ENCODE results near the gene ERICH6. TPM values are rescaled to one million over a fixed set of nuclear protein-coding genes. Genes with fewer than 3 reads are reported as not detected.

Gene ERICH6
- total RNA-seq, 1 donor from 2014 or later: not detected

GRCh38 chr3:150682279-150682678, 21.4 kb downstream of the ERICH6 start:
- Histone ChIP-seq H3K27ac (ENCODE audit: low read depth, low read length) (no peak overlapping the region), H3K36me3 (ENCODE audit: control insufficient read depth in 3 of 3, insufficient read depth in 3 of 3, low read length in 3 of 3) (no peaks in the 10 kb centered on the region), H3K27me3 (ENCODE audit: control insufficient read depth in 3 of 3, insufficient read depth in 3 of 3, low read length in 3 of 3) (no peaks in the 10 kb centered on the region), H3K4me3 (ENCODE audit: low read length in 3 of 3) (no peak overlapping the region), H3K4me1 (ENCODE audit: control insufficient read depth in 3 of 3, insufficient read depth in 3 of 3, low read length in 3 of 3) (no peaks in the 10 kb centered on the region), H3K9me3 (ENCODE audit: control insufficient read depth in 3 of 3, low read length in 3 of 3) (no peaks in the 10 kb centered on the region), H3K9ac (ENCODE audit: low read depth in 1 of 3, low read length in 3 of 3) (no peak overlapping the region)

GRCh38 chr3:150681057-150681456, 22.7 kb downstream of the ERICH6 start:
- no peak overlapping the region for H3K4me3 ChIP-seq (ENCODE audit: low read length in 3 of 3)
- no peak overlapping the region for H3K9ac ChIP-seq (ENCODE audit: low read depth in 1 of 3, low read length in 3 of 3)
- no peaks in the 10 kb centered on the region for H3K27me3 ChIP-seq (ENCODE audit: control insufficient read depth in 3 of 3, insufficient read depth in 3 of 3, low read length in 3 of 3)
- H3K27ac ChIP-seq (ENCODE audit: low read depth, low read length): no peak overlapping the region
- no peaks in the 10 kb centered on the region for H3K4me1 ChIP-seq (ENCODE audit: control insufficient read depth in 3 of 3, insufficient read depth in 3 of 3, low read length in 3 of 3)
- H3K36me3 ChIP-seq (ENCODE audit: control insufficient read depth in 3 of 3, insufficient read depth in 3 of 3, low read length in 3 of 3): no peaks in the 10 kb centered on the region
- no peaks in the 10 kb centered on the region for H3K9me3 ChIP-seq (ENCODE audit: control insufficient read depth in 3 of 3, low read length in 3 of 3)

GRCh38 chr3:150680562-150680961, 23.2 kb downstream of the ERICH6 start:
- Histone ChIP-seq H3K9ac (ENCODE audit: low read depth in 1 of 3, low read length in 3 of 3) (no peak overlapping the region), H3K27ac (ENCODE audit: low read depth, low read length) (no peak overlapping the region), H3K27me3 (ENCODE audit: control insufficient read depth in 3 of 3, insufficient read depth in 3 of 3, low read length in 3 of 3) (no peaks in the 10 kb centered on the region), H3K4me3 (ENCODE audit: low read length in 3 of 3) (no peak overlapping the region), H3K36me3 (ENCODE audit: control insufficient read depth in 3 of 3, insufficient read depth in 3 of 3, low read length in 3 of 3) (no peaks in the 10 kb centered on the region), H3K4me1 (ENCODE audit: control insufficient read depth in 3 of 3, insufficient read depth in 3 of 3, low read length in 3 of 3) (no peaks in the 10 kb centered on the region), H3K9me3 (ENCODE audit: control insufficient read depth in 3 of 3, low read length in 3 of 3) (no peaks in the 10 kb centered on the region)

GRCh38 chr3:150675587-150675986, 28.1 kb downstream of the ERICH6 start:
- Histone ChIP-seq H3K27ac (ENCODE audit: low read depth, low read length) (no peak overlapping the region), H3K9me3 (ENCODE audit: control insufficient read depth in 3 of 3, low read length in 3 of 3) (no peaks in the 10 kb centered on the region), H3K27me3 (ENCODE audit: control insufficient read depth in 3 of 3, insufficient read depth in 3 of 3, low read length in 3 of 3) (peaks cover 0 to 3% (median 0%) of the 10 kb centered on the region in 3 donors), H3K36me3 (ENCODE audit: control insufficient read depth in 3 of 3, insufficient read depth in 3 of 3, low read length in 3 of 3) (no peaks in the 10 kb centered on the region), H3K4me3 (ENCODE audit: low read length in 3 of 3) (no peak overlapping the region), H3K9ac (ENCODE audit: low read depth in 1 of 3, low read length in 3 of 3) (no peak overlapping the region), H3K4me1 (ENCODE audit: control insufficient read depth in 3 of 3, insufficient read depth in 3 of 3, low read length in 3 of 3) (no peaks in the 10 kb centered on the region)

GRCh38 chr3:150673966-150674365, 29.8 kb downstream of the ERICH6 start:
- H3K36me3 ChIP-seq (ENCODE audit: control insufficient read depth in 3 of 3, insufficient read depth in 3 of 3, low read length in 3 of 3): no peaks in the 10 kb centered on the region
- peaks cover 0 to 3% (median 0%) of the 10 kb centered on the region in 3 donors for H3K27me3 ChIP-seq (ENCODE audit: control insufficient read depth in 3 of 3, insufficient read depth in 3 of 3, low read length in 3 of 3)
- no peak overlapping the region for H3K4me3 ChIP-seq (ENCODE audit: low read length in 3 of 3)
- no peak overlapping the region for H3K27ac ChIP-seq (ENCODE audit: low read depth, low read length)
- H3K9ac ChIP-seq (ENCODE audit: low read depth in 1 of 3, low read length in 3 of 3): no peak overlapping the region
- no peaks in the 10 kb centered on the region for H3K9me3 ChIP-seq (ENCODE audit: control insufficient read depth in 3 of 3, low read length in 3 of 3)
- no peaks in the 10 kb centered on the region for H3K4me1 ChIP-seq (ENCODE audit: control insufficient read depth in 3 of 3, insufficient read depth in 3 of 3, low read length in 3 of 3)

GRCh38 chr3:150666167-150666566, 37.6 kb downstream of the ERICH6 start:
- Histone ChIP-seq H3K27ac (ENCODE audit: low read depth, low read length) (no peak overlapping the region), H3K27me3 (ENCODE audit: control insufficient read depth in 3 of 3, insufficient read depth in 3 of 3, low read length in 3 of 3) (peaks cover 0 to 3% (median 3%) of the 10 kb centered on the region in 3 donors), H3K9ac (ENCODE audit: low read depth in 1 of 3, low read length in 3 of 3) (no peak overlapping the region), H3K36me3 (ENCODE audit: control insufficient read depth in 3 of 3, insufficient read depth in 3 of 3, low read length in 3 of 3) (no peaks in the 10 kb centered on the region), H3K4me1 (ENCODE audit: control insufficient read depth in 3 of 3, insufficient read depth in 3 of 3, low read length in 3 of 3) (no peaks in the 10 kb centered on the region), H3K9me3 (ENCODE audit: control insufficient read depth in 3 of 3, low read length in 3 of 3) (no peaks in the 10 kb centered on the region), H3K4me3 (ENCODE audit: low read length in 3 of 3) (no peak overlapping the region)

- H3K9ac ChIP-seq (ENCODE audit: low read depth in 1 of 3, low read length in 3 of 3): no peak overlapping the region
- H3K27ac ChIP-seq (ENCODE audit: low read depth, low read length): no peak overlapping the region
- no peaks in the 10 kb centered on the region for H3K9me3 ChIP-seq (ENCODE audit: control insufficient read depth in 3 of 3, low read length in 3 of 3)
- H3K27me3 ChIP-seq (ENCODE audit: control insufficient read depth in 3 of 3, insufficient read depth in 3 of 3, low read length in 3 of 3): peaks cover 0 to 3% (median 3%) of the 10 kb centered on the region in 3 donors
- H3K36me3 ChIP-seq (ENCODE audit: control insufficient read depth in 3 of 3, insufficient read depth in 3 of 3, low read length in 3 of 3): no peaks in the 10 kb centered on the region
- H3K4me3 ChIP-seq (ENCODE audit: low read length in 3 of 3): no peak overlapping the region
- no peaks in the 10 kb centered on the region for H3K4me1 ChIP-seq (ENCODE audit: control insufficient read depth in 3 of 3, insufficient read depth in 3 of 3, low read length in 3 of 3)
Observed at GRCh38 chr3:150663461-150663860, 40.3 kb downstream of the ERICH6 start.

- Histone ChIP-seq H3K4me3 (ENCODE audit: low read length in 3 of 3) (no peak overlapping the region), H3K27ac (ENCODE audit: low read depth, low read length) (no peak overlapping the region), H3K9me3 (ENCODE audit: control insufficient read depth in 3 of 3, low read length in 3 of 3) (no peaks in the 10 kb centered on the region), H3K4me1 (ENCODE audit: control insufficient read depth in 3 of 3, insufficient read depth in 3 of 3, low read length in 3 of 3) (no peaks in the 10 kb centered on the region), H3K9ac (ENCODE audit: low read depth in 1 of 3, low read length in 3 of 3) (no peak overlapping the region), H3K27me3 (ENCODE audit: control insufficient read depth in 3 of 3, insufficient read depth in 3 of 3, low read length in 3 of 3) (peaks cover 0 to 3% (median 3%) of the 10 kb centered on the region in 3 donors), H3K36me3 (ENCODE audit: control insufficient read depth in 3 of 3, insufficient read depth in 3 of 3, low read length in 3 of 3) (no peaks in the 10 kb centered on the region)
Observed at GRCh38 chr3:150662410-150663200, 41.1 kb downstream of the ERICH6 start.

- H3K27me3 ChIP-seq (ENCODE audit: control insufficient read depth in 3 of 3, insufficient read depth in 3 of 3, low read length in 3 of 3): no peaks in the 10 kb centered on the region
- no peaks in the 10 kb centered on the region for H3K9me3 ChIP-seq (ENCODE audit: control insufficient read depth in 3 of 3, low read length in 3 of 3)
- H3K27ac ChIP-seq (ENCODE audit: low read depth, low read length): no peak overlapping the region
- H3K4me3 ChIP-seq (ENCODE audit: low read length in 3 of 3): no peak overlapping the region
- H3K36me3 ChIP-seq (ENCODE audit: control insufficient read depth in 3 of 3, insufficient read depth in 3 of 3, low read length in 3 of 3): no peaks in the 10 kb centered on the region
- H3K4me1 ChIP-seq (ENCODE audit: control insufficient read depth in 3 of 3, insufficient read depth in 3 of 3, low read length in 3 of 3): no peaks in the 10 kb centered on the region
- H3K9ac ChIP-seq (ENCODE audit: low read depth in 1 of 3, low read length in 3 of 3): no peak overlapping the region
Observed at GRCh38 chr3:150656316-150656715, 47.4 kb downstream of the ERICH6 start.

GRCh38 chr3:150653110-150653561, 50.6 kb downstream of the ERICH6 start:
- Histone ChIP-seq H3K4me1 (ENCODE audit: control insufficient read depth in 3 of 3, insufficient read depth in 3 of 3, low read length in 3 of 3) (no peaks in the 10 kb centered on the region), H3K27ac (ENCODE audit: low read depth, low read length) (no peak overlapping the region), H3K36me3 (ENCODE audit: control insufficient read depth in 3 of 3, insufficient read depth in 3 of 3, low read length in 3 of 3) (no peaks in the 10 kb centered on the region), H3K9me3 (ENCODE audit: control insufficient read depth in 3 of 3, low read length in 3 of 3) (no peaks in the 10 kb centered on the region), H3K27me3 (ENCODE audit: control insufficient read depth in 3 of 3, insufficient read depth in 3 of 3, low read length in 3 of 3) (no peaks in the 10 kb centered on the region), H3K4me3 (ENCODE audit: low read length in 3 of 3) (no peak overlapping the region), H3K9ac (ENCODE audit: low read depth in 1 of 3, low read length in 3 of 3) (no peak overlapping the region)

Data from skeletal muscle tissue (tissue), 4 donors.